Measurements from ENCODE around the gene ANKRD29. TPM values are rescaled to one million over a fixed set of nuclear protein-coding genes. Genes with fewer than 3 reads are reported as not detected.

The ANKRD29 gene
- total and polyA plus RNA-seq, 12 donors = 5.3 to 24.9 (median 9.7) TPM

- Histone ChIP-seq H3K27ac (no peak overlapping the region), H3K27me3 (no peaks in the 10 kb centered on the region), H3K36me3 (replicated peaks in 1 of 2) (peaks cover 0 to 80% of the 10 kb centered on the region in 2 donors), H3K9me3 (replicated peaks in 1 of 3) (no peaks in the 10 kb centered on the region), H3K4me1 (replicated peaks in 1 of 2) (peaks cover 0 to 8% of the 10 kb centered on the region in 2 donors), H3K4me3 (no peak overlapping the region)
- no peak for DNase-seq
- intact Hi-C loops (cut with DNase I) = no loop called here
- TF ChIP-seq CTCF (IDR thresholded peaks at IDR 0.05) (no peak), POLR2A (IDR thresholded peaks at IDR 0.05) (no peak)
- whole genome bisulfite sequencing, 4 donors = 95 to 96% (median 95%) methylated on average over 17 to 19 of the region's 19 CpGs
These were observed 106.4 kb downstream of the ANKRD29 start for GRCh38 chr18:23556145-23556780.

GRCh38 chr18:23553887-23554286 lies 108.8 kb downstream of the ANKRD29 start:
- peaks cover 0 to 71% of the 10 kb centered on the region in 2 donors for H3K36me3 ChIP-seq (replicated peaks in 1 of 2)
- WGBS, 4 donors = 81 to 93% (median 88%) methylated on average over 6 of the region's 6 CpGs

GRCh38 chr18:23552505-23552904 lies 110.2 kb downstream of the ANKRD29 start:
- TF ChIP-seq CTCF (IDR thresholded peaks at IDR 0.05) = no peak
- no peak for TF ChIP-seq POLR2A (IDR thresholded peaks at IDR 0.05)
- no peak overlapping the region for H3K27ac ChIP-seq
- H3K9me3 ChIP-seq (replicated peaks in 1 of 3) = no peaks in the 10 kb centered on the region
- intact Hi-C loops (cut with DNase I) = no loop called here
- no peak for DNase-seq
- peaks cover 0 to 8% of the 10 kb centered on the region in 2 donors for H3K4me1 ChIP-seq (replicated peaks in 1 of 2)
- WGBS, 4 donors = 83 to 90% (median 88%) methylated on average over 11 of the region's 11 CpGs
- H3K27me3 ChIP-seq = no peaks in the 10 kb centered on the region
- H3K4me3 ChIP-seq = no peak overlapping the region
- peaks cover 0 to 68% of the 10 kb centered on the region in 2 donors for H3K36me3 ChIP-seq (replicated peaks in 1 of 2)

More at GRCh38 chr18:23553887-23554286, 108.8 kb downstream of the ANKRD29 start:
- Histone ChIP-seq H3K9me3 (replicated peaks in 1 of 3) (no peaks in the 10 kb centered on the region), H3K4me3 (no peak overlapping the region), H3K4me1 (replicated peaks in 1 of 2) (peaks cover 0 to 8% of the 10 kb centered on the region in 2 donors), H3K27me3 (no peaks in the 10 kb centered on the region), H3K27ac (no peak overlapping the region)
- DNase-seq = no peak
- intact Hi-C loops (cut with DNase I) = no loop called here
- no peak for TF ChIP-seq CTCF (IDR thresholded peaks at IDR 0.05)
- TF ChIP-seq POLR2A (IDR thresholded peaks at IDR 0.05) = no peak

GRCh38 chr18:23551978-23552377 lies 110.7 kb downstream of the ANKRD29 start:
- H3K27ac ChIP-seq = no peak overlapping the region
- peaks cover 0 to 8% of the 10 kb centered on the region in 2 donors for H3K4me1 ChIP-seq (replicated peaks in 1 of 2)
- no peak overlapping the region for H3K4me3 ChIP-seq
- DNase-seq = no peak
- no peaks in the 10 kb centered on the region for H3K9me3 ChIP-seq (replicated peaks in 1 of 3)
- peaks cover 0 to 72% of the 10 kb centered on the region in 2 donors for H3K36me3 ChIP-seq (replicated peaks in 1 of 2)
- 32 to 89% (median 67%) methylated on average over 3 of the region's 3 CpGs for WGBS, 4 donors
- intact Hi-C loops (cut with DNase I) = no loop called here
- H3K27me3 ChIP-seq = no peaks in the 10 kb centered on the region
- no peak for TF ChIP-seq CTCF (IDR thresholded peaks at IDR 0.05)

Data from adrenal gland (tissue), 12 donors.